SK-N-SH treated with all-trans-retinoic acid at 6 μM for 48 hours (cell line): ENCODE results near the gene SCCPDH.

Experiments
- ATAC-seq: fragments of 200-7000 bp; cut with Tn5 transposase; 3 replicates; pipeline ENCODE4 v1.9.1; 2020; ENCODE audit warnings: mild to moderate bottlenecking, moderate library complexity
- ARNTL ChIP-seq: fragments of 450-650 bp; formaldehyde crosslinking; IDR thresholded peaks from 2 replicates; pipeline ENCODE4 v1.5.0; 2020; ENCODE audit warnings: low read depth, mild to moderate bottlenecking, moderate library complexity, borderline replicate concordance
- CSDC2 ChIP-seq: fragments of 250-450 bp; sonication (Bioruptor Pico); IDR thresholded peaks from 2 replicates; pipeline ENCODE4 v1.5.0; 2020; ENCODE audit warnings: mild to moderate bottlenecking, moderate library complexity
- CSRNP3 ChIP-seq: fragments of 250-450 bp; sonication (Bioruptor Pico); IDR thresholded peaks from 2 replicates; pipeline ENCODE4 v1.5.1; 2021; ENCODE audit warnings: mild to moderate bottlenecking, moderate library complexity
- GLIS3 ChIP-seq: fragments of 250-450 bp; sonication (Bioruptor Pico); IDR thresholded peaks from 2 replicates; pipeline ENCODE4 v1.5.0; 2020; ENCODE audit warnings: mild to moderate bottlenecking, moderate library complexity
- ISL1 ChIP-seq: fragments of 250-450 bp; sonication (Bioruptor Pico); IDR thresholded peaks from 2 replicates; pipeline ENCODE4 v2.1.2; 2022; ENCODE audit warnings: mild to moderate bottlenecking, moderate library complexity
- OSR1 ChIP-seq: fragments of 250-450 bp; sonication (Bioruptor Pico); IDR thresholded peaks from 2 replicates; pipeline ENCODE4 v1.8.0; 2022; ENCODE audit warnings: moderate library complexity, mild to moderate bottlenecking, inconsistent platforms
- PATZ1 ChIP-seq: fragments of 250-450 bp; sonication (Bioruptor Pico); IDR thresholded peaks from 2 replicates; pipeline ENCODE4 v1.8.0; 2020; ENCODE audit warnings: mild to moderate bottlenecking, moderate library complexity, borderline replicate concordance
- POU6F1 ChIP-seq: fragments of 250-450 bp; sonication (Bioruptor Pico); IDR thresholded peaks from 2 replicates; pipeline ENCODE4 v1.8.0; 2021; ENCODE audit warnings: low read depth, mild to moderate bottlenecking, moderate library complexity, borderline replicate concordance
- PPARA ChIP-seq: fragments of 250-450 bp; sonication (Bioruptor Pico); IDR thresholded peaks from 2 replicates; pipeline ENCODE4 v1.5.0; 2020; ENCODE audit warnings: mild to moderate bottlenecking, borderline replicate concordance
- RARB ChIP-seq: fragments of 250-450 bp; sonication (Bioruptor Pico); IDR thresholded peaks from 2 replicates; pipeline ENCODE4 v1.8.0; 2021; ENCODE audit warnings: mild to moderate bottlenecking, moderate library complexity
- TCF4 ChIP-seq: fragments of 250-450 bp; sonication (Bioruptor Pico); IDR thresholded peaks from 2 replicates; pipeline ENCODE4 v1.8.0; 2021; ENCODE audit warnings: mild to moderate bottlenecking, moderate library complexity, borderline replicate concordance
- TOX ChIP-seq: fragments of 250-450 bp; sonication (Bioruptor Pico); IDR thresholded peaks from 2 replicates; pipeline ENCODE4 v1.8.0; 2021; ENCODE audit warnings: mild to moderate bottlenecking, moderate library complexity, borderline replicate concordance
- TSHZ2 ChIP-seq: fragments of 250-450 bp; sonication (Bioruptor Pico); IDR thresholded peaks from 2 replicates; pipeline ENCODE4 v1.5.0; 2020; ENCODE audit warnings: mild to moderate bottlenecking, moderate library complexity
- ZC3H10 ChIP-seq: fragments of 250-450 bp; sonication (Bioruptor Pico); IDR thresholded peaks from 2 replicates; pipeline ENCODE4 v1.5.1; 2021; ENCODE audit warnings: mild to moderate bottlenecking, moderate library complexity
- ZFP3 ChIP-seq: fragments of 250-450 bp; sonication (Bioruptor Pico); IDR thresholded peaks from 2 replicates; pipeline ENCODE4 v1.5.0; 2020; ENCODE audit warnings: mild to moderate bottlenecking, moderate library complexity
- ZFP30 ChIP-seq: fragments of 450-650 bp; formaldehyde crosslinking; IDR thresholded peaks from 2 replicates; pipeline ENCODE4 v1.5.0; 2022; ENCODE audit warnings: mild to moderate bottlenecking, moderate library complexity
- ZNF565 ChIP-seq: fragments of 450-650 bp; formaldehyde crosslinking; conservative IDR thresholded peaks from 2 replicates; pipeline ENCODE4 v1.5.0; 2020; ENCODE audit warnings: low read depth, mild to moderate bottlenecking, moderate library complexity
- ZNF70 ChIP-seq: fragments of 450-650 bp; formaldehyde crosslinking; IDR thresholded peaks from 2 replicates; pipeline ENCODE4 v1.5.0; 2020; ENCODE audit warnings: mild to moderate bottlenecking, moderate library complexity
- ZNF8 ChIP-seq: fragments of 450-650 bp; formaldehyde crosslinking; IDR thresholded peaks from 2 replicates; pipeline ENCODE4 v1.5.0; 2020; ENCODE audit warnings: mild to moderate bottlenecking, moderate library complexity

The SCCPDH gene

GRCh38 chr1:246798606-246799496 is 74.6 kb downstream of the SCCPDH start:
- no peak for TF ChIP-seq RARB
- no peak for TF ChIP-seq ZNF565 (CRISPR knock-in tag)
- TF ChIP-seq POU6F1 (CRISPR knock-in tag), result no peak
- no peak for TF ChIP-seq ZC3H10 (CRISPR knock-in tag)
- TF ChIP-seq ZNF70 (CRISPR knock-in tag), result no peak
- TF ChIP-seq TOX (CRISPR knock-in tag), result no peak
- TF ChIP-seq OSR1 (CRISPR knock-in tag), result no peak
- no peak for TF ChIP-seq TSHZ2 (CRISPR knock-in tag)
- TF ChIP-seq ISL1 (CRISPR knock-in tag), result no peak
- TF ChIP-seq TCF4 (CRISPR knock-in tag), result no peak
- no peak for TF ChIP-seq PATZ1
- peak; percentile 9; the same call in 2 of the 3 replicates for ATAC-seq

- no peak for ATAC-seq
- TF ChIP-seq ZFP3 (no peak), ZNF565 (CRISPR knock-in tag) (no peak), PPARA (CRISPR knock-in tag) (no peak), ARNTL (CRISPR knock-in tag) (no peak), TSHZ2 (CRISPR knock-in tag) (no peak), PATZ1 (no peak), CSRNP3 (CRISPR knock-in tag) (no peak), ZC3H10 (CRISPR knock-in tag) (no peak), ZNF8 (CRISPR knock-in tag) (no peak), ZNF70 (CRISPR knock-in tag) (no peak), OSR1 (CRISPR knock-in tag) (no peak), RARB (no peak), ISL1 (CRISPR knock-in tag) (no peak), GLIS3 (CRISPR knock-in tag) (no peak), ZFP30 (CRISPR knock-in tag) (no peak), CSDC2 (CRISPR knock-in tag) (no peak)
Observed at GRCh38 chr1:246800356-246800755, 76.1 kb downstream of the SCCPDH start.
